K562 (cell line): Measurements from ENCODE around the gene RNF215. TPM values are rescaled to one million over a fixed set of nuclear protein-coding genes. Genes with fewer than 3 reads are reported as not detected.

Experiments used
- FOXA3 ChIP-seq, 2 experiments: fragments of 450-650 bp in 1 of 2; sonication (generic) in 1 of 2; formaldehyde crosslinking; IDR thresholded peaks in 1 of 2; conservative IDR thresholded peaks in 1 of 2; 2 replicates each; pipeline versions ENCODE4 v1.4.0 to v1.8.0; 2020 to 2022; ENCODE audit warnings: mild to moderate bottlenecking in 2 of 2, missing genetic modification reagents in 1 of 2
- GABPA ChIP-seq: fragments of 200-800 bp; sonication (Bioruptor generic); conservative IDR thresholded peaks from 2 replicates; pipeline ENCODE4 v1.6.1; 2016; ENCODE audit warnings: low read depth, missing genetic modification characterization, missing compliant biosample characterization
- MGA ChIP-seq: fragments of 450-650 bp; IDR thresholded peaks from 2 replicates; pipeline ENCODE4 v1.6.1; 2016; ENCODE audit warnings: mild to moderate bottlenecking, moderate library complexity
- MXI1 ChIP-seq: IDR thresholded peaks from 2 replicates; pipeline ENCODE4 v1.6.1; 2011; ENCODE audit warnings: low read depth, mild to moderate bottlenecking, improper control_type of control experiment, low read length
- NFRKB ChIP-seq: fragments of 450-650 bp; IDR thresholded peaks from 2 replicates; pipeline ENCODE4 v1.6.1; 2016; ENCODE audit warnings: low read depth
- POLR2B ChIP-seq: fragments of 450-650 bp; IDR thresholded peaks from 2 replicates; pipeline ENCODE4 v1.6.1; 2018; ENCODE audit warnings: low read depth; ENCODE audit not compliant: partially characterized antibody
- RBBP5 ChIP-seq: fragments of 200-600 bp; sonication (generic); IDR thresholded peaks from 2 replicates; pipeline ENCODE4 v1.6.1; 2012; ENCODE audit warnings: borderline replicate concordance, mild to moderate bottlenecking, low read length, control low read depth, inconsistent platforms; ENCODE audit not compliant: insufficient read depth, poor library complexity, severe bottlenecking
- RHOXF2B ChIP-seq: fragments of 250-450 bp; sonication (Bioruptor Pico); conservative IDR thresholded peaks from 2 replicates; pipeline ENCODE4 v1.5.1; 2021
- SMAD4 ChIP-seq: fragments of 250-450 bp; sonication (Bioruptor Pico); conservative IDR thresholded peaks from 2 replicates; pipeline ENCODE4 v1.8.0; 2021; ENCODE audit warnings: inconsistent platforms, mild to moderate bottlenecking, moderate library complexity
- ZKSCAN3 ChIP-seq: fragments of 250-450 bp; sonication (Bioruptor Pico); IDR thresholded peaks from 2 replicates; pipeline ENCODE4 v1.4.0; 2020
- ZNF3 ChIP-seq: fragments of 250-450 bp; sonication (Bioruptor Pico); IDR thresholded peaks from 2 replicates; pipeline ENCODE4 v1.5.0; 2021; ENCODE audit warnings: mild to moderate bottlenecking, moderate library complexity
- ZNF592 ChIP-seq: fragments of 450-650 bp; IDR thresholded peaks from 2 replicates; pipeline ENCODE4 v1.6.1; 2017; ENCODE audit warnings: antibody characterized with exemption, mild to moderate bottlenecking
- polyA plus RNA-seq, 8 experiments: library from polyadenylated mRNA; depleted of rRNA in 4 of 8; stranded (reverse) in 5 of 8; unstranded in 3 of 8; fragments of >200 nt; fragmentation: Nextera tagmentation in 2 of 8; fragmentation: Illumina TruSeq in 1 of 8; extraction: Ambion mirVana in 2 of 8; extraction: Trizol in 1 of 8; gene quantifications; 2 replicates each; pipeline versions ENCODE4 v1.2.1 to v1.2.3, GENCODE V29; 2011 to 2014; ENCODE audit warnings: inconsistent platforms in 1 of 8, missing spikeins in 1 of 8
- total RNA-seq, 7 experiments: library from RNA; depleted of rRNA in 6 of 7; stranded (reverse); fragments of >200 nt in 6 of 7; fragmentation: Illumina TruSeq in 2 of 7; extraction: Trizol in 2 of 7; gene quantifications; 2 replicates each; pipeline versions ENCODE4 v1.2.1 to v1.2.3, GENCODE V29; 2011 to 2021; ENCODE audit warnings: low replicate concordance in 1 of 7

RNF215 gene
- total and polyA plus RNA-seq, 9 of the 15 experiments (the other 6 are each of a cell fraction or from before 2014, with no cell fraction given) = 0.08 to 9.8 (median 2.7) TPM

GRCh38 chr22:30423301-30423958 lies 36.2 kb upstream of the RNF215 start (continued):
- TF ChIP-seq MXI1 (no peak), ZNF592 (peak; percentile 54), RHOXF2B (CRISPR knock-in tag) (no peak), ZNF3 (CRISPR knock-in tag) (no peak), POLR2B (peak; percentile 80), ZKSCAN3 (CRISPR knock-in tag) (no peak), RBBP5 (peak; percentile 19), GABPA (peak; percentile 66), SMAD4 (CRISPR knock-in tag) (0 out of 2 replicates have a peak, but pooled peaks have one; percentile 22), MGA (peak; percentile 70), NFRKB (0 out of 2 replicates have a peak, but pooled peaks have one; percentile 25), FOXA3 (CRISPR knock-in tag; conservative IDR thresholded peaks at IDR 0.05 in 1 of 2, IDR thresholded peaks at IDR 0.05 in 1 of 2) (peak in 1 of 2 experiments; percentile 73; a peak in 1 of 4 replicates)
